GM12801 (cell line): ENCODE measurements around the gene PKHD1.

Source experiments
- CTCF ChIP-seq: IDR thresholded peaks from one replicate; pipeline ENCODE4 v1.5.1; 2011; ENCODE audit warnings: control low read depth; ENCODE audit not compliant: insufficient read length; ENCODE audit errors: extremely low read depth

PKHD1 gene

DNA sequence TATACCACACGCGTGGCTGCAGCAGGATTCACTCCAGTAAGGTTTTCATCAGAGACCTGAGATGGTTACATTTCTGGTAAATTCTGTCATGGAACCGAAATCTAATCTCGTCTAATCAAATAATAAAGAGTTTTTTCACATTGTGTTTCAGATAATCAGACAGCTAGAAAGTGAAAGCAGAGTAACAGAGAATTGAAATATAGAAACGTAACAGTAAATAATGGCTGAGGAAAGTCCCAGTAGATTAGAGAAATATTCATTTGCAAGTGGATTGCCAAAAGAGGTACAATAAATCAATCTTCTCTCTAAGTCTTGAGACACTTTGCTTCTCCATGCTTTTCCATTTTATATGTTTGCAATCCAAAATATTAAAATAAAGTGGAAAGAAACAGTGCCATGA is 42.4 kb downstream of the PKHD1 start:
- no peak for TF ChIP-seq CTCF

- TF ChIP-seq CTCF: no peak
These were observed 45.1 kb downstream of the PKHD1 start for GRCh38 chr6:52042141-52042885.

GRCh38 chr6:52041134-52041533 is 46.3 kb downstream of the PKHD1 start:
- TF ChIP-seq CTCF: no peak

DNA sequence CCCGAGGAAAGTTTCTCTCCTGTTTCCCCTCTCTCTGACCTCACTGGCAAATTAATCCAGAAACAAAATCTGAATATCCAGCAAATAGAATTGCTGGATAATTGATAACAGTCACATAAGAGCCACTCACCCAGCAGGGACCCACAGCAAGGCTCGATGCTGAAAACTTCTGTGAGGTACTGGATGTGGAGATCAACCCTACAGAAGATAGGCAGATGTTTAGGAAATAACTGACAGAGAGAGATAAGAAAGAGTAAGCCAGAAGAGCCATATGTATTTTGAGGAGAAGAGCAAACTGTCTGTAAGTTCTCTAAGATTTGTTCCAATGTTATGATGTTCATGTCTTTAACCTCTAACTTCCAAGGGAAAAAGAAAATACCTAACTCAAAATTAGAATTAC is 59.7 kb downstream of the PKHD1 start:
- TF ChIP-seq CTCF: no peak

DNA sequence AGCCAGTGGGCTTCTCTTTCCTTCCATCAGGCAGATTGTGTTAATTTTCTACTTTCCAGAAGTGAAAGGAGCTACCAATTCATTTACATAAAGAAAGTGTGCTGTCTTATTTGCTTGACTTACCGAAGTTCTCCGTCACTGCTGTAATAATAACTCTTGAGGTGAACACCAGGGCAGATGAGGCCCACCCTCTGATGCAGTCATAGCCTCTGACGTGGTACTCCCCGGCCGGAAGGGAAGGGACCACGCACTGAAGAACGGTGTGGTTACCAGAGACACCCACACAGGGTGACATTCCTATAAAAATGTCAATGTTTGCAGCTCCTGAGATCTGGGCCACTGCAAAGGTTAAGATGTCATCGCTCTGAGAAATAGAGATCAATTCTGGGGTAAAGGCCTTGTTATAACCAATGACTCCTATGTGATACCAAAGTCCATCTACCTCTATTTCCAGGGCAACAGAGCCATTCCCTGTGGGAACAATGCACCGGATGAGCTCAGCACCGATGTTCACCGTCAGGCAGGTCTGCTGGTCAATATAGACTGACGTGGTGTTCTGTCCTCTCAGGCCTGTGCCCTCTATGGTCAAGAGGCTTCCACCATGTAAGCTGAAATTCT is 62.9 kb downstream of the PKHD1 start:
- TF ChIP-seq CTCF: no peak

- no peak for TF ChIP-seq CTCF
These were observed 64.7 kb downstream of the PKHD1 start for GRCh38 chr6:52022675-52023074.

DNA sequence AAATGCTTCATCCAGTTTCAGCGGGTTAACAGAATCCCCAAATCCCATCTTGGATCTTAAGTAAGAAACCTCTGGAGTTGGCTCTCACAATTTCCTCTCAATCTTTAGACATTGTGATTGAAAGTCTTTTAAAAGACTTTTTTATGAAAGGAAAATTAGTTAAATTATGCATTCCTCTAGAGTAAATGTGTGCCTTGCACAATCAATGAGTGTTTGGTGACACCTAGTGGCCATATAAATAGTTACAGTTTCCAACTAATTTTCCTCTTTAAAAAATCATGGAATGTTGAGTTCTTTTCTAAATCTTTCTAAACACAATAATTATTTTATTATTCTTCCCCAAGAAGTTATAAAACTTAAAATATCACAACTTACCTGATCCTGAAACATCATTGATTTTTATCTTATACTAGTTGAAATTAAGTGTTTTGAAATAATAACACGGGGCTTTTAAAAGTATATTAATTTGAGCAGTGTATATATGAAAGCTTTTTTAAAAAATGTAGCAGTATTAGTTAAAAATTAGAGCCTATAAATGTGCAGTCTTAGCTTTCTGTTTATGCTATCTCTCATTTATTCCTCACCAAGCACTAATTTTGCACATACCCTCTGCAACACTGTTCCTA is 66.4 kb downstream of the PKHD1 start:
- no peak for TF ChIP-seq CTCF
